Measurements from ENCODE around the gene SENP7. TPM values are rescaled to one million over a fixed set of nuclear protein-coding genes. Genes with fewer than 3 reads are reported as not detected.

Gene SENP7
- total and polyA plus RNA-seq, 7 donors = 2.1 to 33.5 (median 20.2) TPM

GRCh38 chr3:101531473-101532086 is 18.6 kb upstream of the SENP7 start:
- no peak for DNase-seq
- H3K27ac ChIP-seq = no peak overlapping the region
- H3K4me1 ChIP-seq = peaks cover 0 to 17% (median 12%) of the 10 kb centered on the region in 4 donors
- no peak for TF ChIP-seq POLR2AphosphoS5 (IDR thresholded peaks at IDR 0.05)
- no peak for TF ChIP-seq POLR2A (IDR thresholded peaks at IDR 0.05)
- TF ChIP-seq EP300 (IDR thresholded peaks at IDR 0.05) = no peak
- TF ChIP-seq, protein P1, sequence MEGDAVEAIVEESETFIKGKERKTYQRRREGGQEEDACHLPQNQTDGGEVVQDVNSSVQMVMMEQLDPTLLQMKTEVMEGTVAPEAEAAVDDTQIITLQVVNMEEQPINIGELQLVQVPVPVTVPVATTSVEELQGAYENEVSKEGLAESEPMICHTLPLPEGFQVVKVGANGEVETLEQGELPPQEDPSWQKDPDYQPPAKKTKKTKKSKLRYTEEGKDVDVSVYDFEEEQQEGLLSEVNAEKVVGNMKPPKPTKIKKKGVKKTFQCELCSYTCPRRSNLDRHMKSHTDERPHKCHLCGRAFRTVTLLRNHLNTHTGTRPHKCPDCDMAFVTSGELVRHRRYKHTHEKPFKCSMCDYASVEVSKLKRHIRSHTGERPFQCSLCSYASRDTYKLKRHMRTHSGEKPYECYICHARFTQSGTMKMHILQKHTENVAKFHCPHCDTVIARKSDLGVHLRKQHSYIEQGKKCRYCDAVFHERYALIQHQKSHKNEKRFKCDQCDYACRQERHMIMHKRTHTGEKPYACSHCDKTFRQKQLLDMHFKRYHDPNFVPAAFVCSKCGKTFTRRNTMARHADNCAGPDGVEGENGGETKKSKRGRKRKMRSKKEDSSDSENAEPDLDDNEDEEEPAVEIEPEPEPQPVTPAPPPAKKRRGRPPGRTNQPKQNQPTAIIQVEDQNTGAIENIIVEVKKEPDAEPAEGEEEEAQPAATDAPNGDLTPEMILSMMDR (IDR thresholded peaks at IDR 0.05) = no peak
- intact Hi-C loops (cut with DNase I) = no loop called here
- H3K9me3 ChIP-seq = no peaks in the 10 kb centered on the region
- no peaks in the 10 kb centered on the region for H3K36me3 ChIP-seq
- no peaks in the 10 kb centered on the region for H3K27me3 ChIP-seq
- WGBS, 2 donors = 37 to 42% methylated on average over 2 of the region's 2 CpGs
- H3K4me3 ChIP-seq = no peak overlapping the region

DNA sequence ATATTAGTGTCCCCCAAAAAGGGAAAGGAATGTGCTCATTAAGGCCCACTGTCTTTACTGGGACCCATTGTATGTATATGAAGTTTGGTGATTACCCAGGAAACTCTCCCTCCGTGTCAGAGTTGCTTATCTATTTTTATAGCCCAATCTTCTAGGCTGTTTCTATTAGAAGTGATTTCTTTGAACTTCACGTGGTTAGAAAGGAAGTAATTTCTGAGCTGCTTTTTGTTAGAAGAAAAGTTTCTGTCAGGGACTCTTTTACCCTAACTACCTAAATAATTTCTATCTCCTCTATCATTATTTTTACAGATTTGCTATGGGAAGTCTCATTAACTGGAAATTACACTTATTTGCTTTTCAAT is 17.7 kb upstream of the SENP7 start:
- WGBS, 2 donors = 10 to 21% methylated on average over 2 of the region's 2 CpGs
- Histone ChIP-seq H3K9me3 (peaks cover 0 to 1% (median 0%) of the 10 kb centered on the region in 4 donors), H3K27ac (no peak overlapping the region), H3K36me3 (no peaks in the 10 kb centered on the region), H3K27me3 (no peaks in the 10 kb centered on the region), H3K4me3 (no peak overlapping the region), H3K4me1 (peaks cover 0 to 17% (median 12%) of the 10 kb centered on the region in 4 donors)
- no peak for DNase-seq
- intact Hi-C loops (cut with DNase I) = no loop called here
- TF ChIP-seq POLR2AphosphoS5 (IDR thresholded peaks at IDR 0.05) (no peak), POLR2A (IDR thresholded peaks at IDR 0.05) (no peak), EP300 (IDR thresholded peaks at IDR 0.05) (no peak)
- TF ChIP-seq, protein P1 (IDR thresholded peaks at IDR 0.05) = no peak

- intact Hi-C loops (cut with DNase I) = no loop called here
- TF ChIP-seq EP300 (IDR thresholded peaks at IDR 0.05) = no peak
- H3K27me3 ChIP-seq = no peaks in the 10 kb centered on the region
- H3K4me1 ChIP-seq = peaks cover 0 to 17% (median 12%) of the 10 kb centered on the region in 4 donors
- DNase-seq = no peak
- peaks cover 0 to 3% (median 0%) of the 10 kb centered on the region in 4 donors for H3K9me3 ChIP-seq
- H3K36me3 ChIP-seq = no peaks in the 10 kb centered on the region
- H3K27ac ChIP-seq = no peak overlapping the region
- H3K4me3 ChIP-seq = no peak overlapping the region
- 82 to 91% methylated on average over 4 of the region's 4 CpGs for WGBS, 2 donors
Observed at GRCh38 chr3:101529816-101530685, 17.0 kb upstream of the SENP7 start.

DNA sequence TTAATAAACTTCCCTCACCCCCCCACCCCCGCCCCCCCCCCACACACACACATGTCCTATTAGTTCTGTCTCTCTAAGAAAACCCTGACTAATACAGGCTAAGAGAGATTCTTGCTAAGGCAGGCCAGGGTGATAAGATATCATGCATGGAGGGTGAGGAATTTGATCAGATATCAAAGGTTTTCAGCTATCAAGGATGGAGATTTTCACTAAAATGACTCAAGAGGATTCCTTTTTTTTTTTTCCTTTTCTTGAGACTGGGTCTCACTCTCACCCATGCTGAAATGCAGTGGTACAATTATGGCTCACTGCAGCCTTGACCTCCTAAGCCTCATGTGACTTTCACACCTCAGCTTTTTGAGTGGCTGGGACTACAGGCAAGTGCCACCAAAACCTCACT is 14.9 kb upstream of the SENP7 start:
- intact Hi-C loops (cut with DNase I) = no loop called here

DNA sequence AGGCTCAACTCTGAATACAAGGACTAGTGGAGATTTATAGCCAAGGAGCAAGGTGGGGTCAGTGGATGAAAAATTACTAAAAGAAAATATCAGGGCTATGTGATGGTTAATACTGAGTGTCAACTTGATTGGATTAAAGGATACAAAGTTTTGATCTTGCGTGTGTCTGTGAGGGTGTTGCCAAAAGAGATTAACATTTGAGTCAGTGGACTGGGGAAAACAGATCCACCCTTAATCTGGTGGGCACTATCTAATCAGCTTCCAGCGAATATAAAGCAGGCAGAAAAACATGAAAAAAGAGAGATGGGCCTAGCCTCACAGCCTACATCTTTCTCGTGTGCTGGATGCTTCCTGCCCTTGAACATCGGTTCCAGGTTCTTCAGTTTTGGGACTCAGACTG is 14.4 kb upstream of the SENP7 start:
- intact Hi-C loops (cut with DNase I) = no loop called here
- Histone ChIP-seq H3K9me3 (peaks cover 0 to 3% (median 0%) of the 10 kb centered on the region in 4 donors), H3K4me1 (no peaks in the 10 kb centered on the region), H3K4me3 (no peak overlapping the region), H3K27ac (no peak overlapping the region), H3K36me3 (no peaks in the 10 kb centered on the region), H3K27me3 (no peaks in the 10 kb centered on the region)
- TF ChIP-seq EP300 (IDR thresholded peaks at IDR 0.05) (no peak), POLR2AphosphoS5 (IDR thresholded peaks at IDR 0.05) (no peak), POLR2A (IDR thresholded peaks at IDR 0.05) (no peak)
- TF ChIP-seq, protein P1 (IDR thresholded peaks at IDR 0.05) = no peak
- 89 to 91% methylated on average over 4 of the region's 4 CpGs for WGBS, 2 donors
- DNase-seq = no peak

More for the DNA sequence above, 14.9 kb upstream of the SENP7 start:
- Histone ChIP-seq H3K4me1 (peaks cover 0 to under 1% (median under 1%) of the 10 kb centered on the region in 4 donors), H3K36me3 (no peaks in the 10 kb centered on the region), H3K9me3 (peaks cover 0 to 3% (median 0%) of the 10 kb centered on the region in 4 donors), H3K4me3 (no peak overlapping the region), H3K27ac (no peak overlapping the region), H3K27me3 (no peaks in the 10 kb centered on the region)
- TF ChIP-seq POLR2AphosphoS5 (IDR thresholded peaks at IDR 0.05) (no peak), EP300 (IDR thresholded peaks at IDR 0.05) (no peak), POLR2A (IDR thresholded peaks at IDR 0.05) (no peak)
- TF ChIP-seq, protein P1 (IDR thresholded peaks at IDR 0.05) = no peak
- DNase-seq = no peak
- 16 to 73% methylated on average over 1 of the region's 1 CpG for WGBS, 2 donors
